Measurements from ENCODE around the gene BATF. TPM values are rescaled to one million over a fixed set of nuclear protein-coding genes. Genes with fewer than 3 reads are reported as not detected.

The BATF gene
- polyA plus RNA-seq, 1 experiment = not detected

GRCh38 chr14:75578102-75578785, 56.0 kb downstream of the BATF start, which contains the start of gene FLVCR2:
TSS of gene FLVCR2 (plus strand) at chr14:75578620. CDS start at chr14:75578973, 353 bp downstream.
- Histone ChIP-seq H3K4me3 (ENCODE audit: low read depth, low read length) (peak within 1 kb of the TSS; percentile 66), H3K27ac (ENCODE audit: low read depth, low read length) (peak within 1 kb of the TSS; percentile 22), H3K27me3 (ENCODE audit: control insufficient read depth, insufficient read depth, low read length) (peaks cover 7% of the 10 kb centered on the region), H3K9me3 (ENCODE audit: control insufficient read depth, insufficient read depth, low read length) (no peaks in the 10 kb centered on the region; the same call in 1 of the 2 replicates)
- ChIA-PET CTCF (interaction anchor here (0.6 to 9.5 kb wide), 24 partner anchors 11 to 809 kb away, joined by 3 to 411 read pairs (median 6); partner anchors contain the start of genes ERG28, TGFB3 and TTLL5), POLR2A (interaction anchor here (0.8 to 1.6 kb wide), 4 partner anchors 70 to 80 kb away, joined by 3 to 4 read pairs (median 3); no protein-coding TSS in a partner anchor)
- DNase-seq (ENCODE audit: low read depth, low spot score) = no peak
- no peak for TF ChIP-seq CTCF (IDR thresholded peaks at IDR 0.05; ENCODE audit: low read depth, low read length)

DNA sequence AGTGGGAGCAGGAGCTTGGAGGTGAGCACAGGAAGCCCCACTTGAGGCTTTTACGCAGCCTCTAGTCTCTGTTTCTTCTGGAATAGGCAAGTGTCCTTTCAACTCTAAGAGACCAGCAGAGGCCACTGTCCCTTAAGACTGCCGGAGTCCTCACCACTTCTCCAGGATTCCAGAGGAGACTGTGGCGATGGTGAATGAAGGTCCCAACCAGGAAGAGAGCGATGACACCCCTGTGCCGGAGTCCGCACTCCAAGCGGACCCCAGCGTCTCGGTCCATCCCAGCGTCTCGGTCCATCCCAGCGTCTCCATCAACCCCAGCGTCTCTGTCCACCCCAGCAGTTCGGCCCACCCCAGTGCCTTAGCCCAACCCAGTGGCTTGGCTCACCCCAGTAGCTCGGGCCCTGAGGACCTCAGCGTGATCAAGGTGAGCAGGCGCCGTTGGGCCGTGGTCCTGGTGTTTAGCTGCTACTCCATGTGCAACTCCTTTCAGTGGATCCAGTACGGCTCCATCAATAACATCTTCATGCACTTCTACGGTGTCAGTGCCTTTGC, 56.6 kb downstream of the BATF start:
- H3K4me3 ChIP-seq (ENCODE audit: low read depth, low read length) = peak overlapping the region; percentile 66
- peaks cover 7% of the 10 kb centered on the region for H3K27me3 ChIP-seq (ENCODE audit: control insufficient read depth, insufficient read depth, low read length)
- no peak for DNase-seq (ENCODE audit: low read depth, low spot score)
- ChIA-PET POLR2A (interaction anchor here (1.6 kb wide), 1 partner anchor 75 kb away, joined by 4 read pairs; no protein-coding TSS in a partner anchor), CTCF (interaction anchor here (1.7 to 9.5 kb wide), 7 partner anchors 24 to 403 kb away, joined by 5 to 411 read pairs (median 7); partner anchors contain the start of genes ERG28, TGFB3 and TTLL5)
- H3K27ac ChIP-seq (ENCODE audit: low read depth, low read length) = no peak overlapping the region
- TF ChIP-seq CTCF (IDR thresholded peaks at IDR 0.05; ENCODE audit: low read depth, low read length) = 0 out of 2 replicates have a peak, but pooled peaks have one; percentile 25
- no peaks in the 10 kb centered on the region; the same call in 1 of the 2 replicates for H3K9me3 ChIP-seq (ENCODE audit: control insufficient read depth, insufficient read depth, low read length)

DNA sequence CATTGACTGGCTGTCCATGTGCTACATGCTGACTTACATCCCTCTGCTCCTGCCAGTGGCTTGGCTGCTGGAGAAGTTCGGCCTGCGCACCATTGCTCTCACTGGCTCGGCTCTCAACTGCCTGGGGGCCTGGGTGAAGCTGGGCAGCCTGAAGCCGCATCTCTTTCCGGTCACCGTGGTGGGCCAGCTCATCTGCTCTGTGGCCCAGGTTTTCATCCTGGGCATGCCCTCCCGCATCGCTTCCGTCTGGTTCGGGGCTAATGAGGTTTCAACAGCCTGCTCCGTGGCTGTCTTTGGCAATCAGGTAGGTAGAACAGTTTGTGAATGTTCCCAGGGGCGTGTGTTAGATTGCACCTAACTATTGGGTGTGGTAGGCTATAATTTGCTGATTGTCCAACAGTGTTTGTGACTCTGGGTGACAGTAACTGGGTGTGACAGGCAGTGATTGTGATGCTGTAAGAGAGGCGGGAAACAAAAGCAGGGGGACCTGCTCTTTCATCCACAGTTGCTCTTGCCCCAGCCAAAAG, 57.1 kb downstream of the BATF start:
- CTCF ChIA-PET = interaction anchor here (9.5 kb wide), 1 partner anchor 74 kb away, joined by 411 read pairs; no protein-coding TSS in a partner anchor
- H3K27ac ChIP-seq (ENCODE audit: low read depth, low read length) = no peak overlapping the region

DNA sequence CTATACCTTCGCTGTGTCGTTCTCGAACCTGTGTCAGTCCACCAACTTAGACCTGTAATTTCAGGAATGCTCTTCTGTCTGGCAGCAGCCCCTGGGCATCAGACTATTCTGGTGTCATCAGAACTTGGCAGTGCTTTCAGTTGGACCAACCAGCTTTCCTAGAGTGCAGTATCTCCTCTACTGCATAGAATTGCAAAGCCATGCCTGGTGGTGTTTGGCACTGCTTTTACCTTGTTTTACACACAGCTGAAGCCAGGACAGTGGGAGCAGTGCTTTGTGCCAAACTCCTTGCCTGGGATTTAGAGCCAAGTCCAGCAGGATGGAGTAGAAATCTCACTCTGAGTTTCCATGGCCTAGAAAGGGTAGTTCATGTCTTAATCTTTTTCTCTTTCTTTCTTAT, 57.6 kb downstream of the BATF start:
- no peak overlapping the region for H3K4me3 ChIP-seq (ENCODE audit: low read depth, low read length)
- H3K27me3 ChIP-seq (ENCODE audit: control insufficient read depth, insufficient read depth, low read length) = peaks cover 4% of the 10 kb centered on the region
- DNase-seq (ENCODE audit: low read depth, low spot score) = no peak
- CTCF ChIA-PET = interaction anchor here (9.5 kb wide), 1 partner anchor 74 kb away, joined by 411 read pairs; no protein-coding TSS in a partner anchor
- no peak for TF ChIP-seq CTCF (IDR thresholded peaks at IDR 0.05; ENCODE audit: low read depth, low read length)
- no peak overlapping the region for H3K27ac ChIP-seq (ENCODE audit: low read depth, low read length)
- no peaks in the 10 kb centered on the region; the same call in 1 of the 2 replicates for H3K9me3 ChIP-seq (ENCODE audit: control insufficient read depth, insufficient read depth, low read length)
- POLR2A ChIA-PET = no interaction called here

More for the DNA sequence above, 57.1 kb downstream of the BATF start:
- no peak for TF ChIP-seq CTCF (IDR thresholded peaks at IDR 0.05; ENCODE audit: low read depth, low read length)
- no peaks in the 10 kb centered on the region; the same call in 1 of the 2 replicates for H3K9me3 ChIP-seq (ENCODE audit: control insufficient read depth, insufficient read depth, low read length)
- peak overlapping the region; percentile 66 for H3K4me3 ChIP-seq (ENCODE audit: low read depth, low read length)
- POLR2A ChIA-PET = no interaction called here
- DNase-seq (ENCODE audit: low read depth, low spot score) = no peak
- H3K27me3 ChIP-seq (ENCODE audit: control insufficient read depth, insufficient read depth, low read length) = peaks cover 7% of the 10 kb centered on the region

All from AG04450 (cell line).